T-cell (primary cell): ENCODE results near the gene SULT1A2. TPM values are rescaled to one million over a fixed set of nuclear protein-coding genes. Genes with fewer than 3 reads are reported as not detected.
"Not testable (repeated sequence)": the region's sequence is repeated elsewhere in the genome, so short reads cannot be mapped to it uniquely, and the experiment has no call there.

Source experiments
- ATAC-seq, 4 experiments: fragments of 200-7000 bp in 3 of 4; fragments of 150-1000 bp in 1 of 4; cut with Tn5 transposase; replicated peaks in 1 of 4; 1 replicate in 3 of 4; 2 replicates in 1 of 4; pipeline ENCODE4 v1.10.0; 2021; ENCODE audit warnings: moderate library complexity in 3 of 4, mild to moderate bottlenecking in 2 of 4, moderate number of reproducible peaks in 1 of 4
- CTCF ChIA-PET, 2 donors: fragments of 300-600 bp; sonication (Branson Sonifier 250); formaldehyde crosslinking; loops; one replicate each; lab custom pipeline; 2022; ENCODE audit warnings: antibody characterized with exemption in 2 of 2; lab: Charles Lee
- POLR2A ChIA-PET, 2 donors: fragments of 300-600 bp; sonication (Branson Sonifier 250); formaldehyde crosslinking; loops; one replicate each; lab custom pipeline; 2022; ENCODE audit warnings: antibody characterized with exemption in 2 of 2; lab: Charles Lee
- DNase-seq, 35 experiments: peaks; one replicate each; pipeline versions ENCODE4 v3.0.0 to v3.0.0-alpha.2; 2013 to 2023
- H3K27ac ChIP-seq: one replicate; pipeline ENCODE4 v1.5.1; 2013; ENCODE audit warnings: low read length
- H3K27me3 ChIP-seq, 2 experiments: replicated peaks in 1 of 2; 1 replicate in 1 of 2; 2 replicates in 1 of 2; pipeline versions ENCODE4 v1.6.1 to v1.7.0; 2013; ENCODE audit warnings: low read length in 1 of 2, mixed read lengths in 1 of 2; ENCODE audit not compliant: control insufficient read depth in 2 of 2, insufficient read depth in 2 of 2; ENCODE audit errors: extremely low read depth in 1 of 2
- H3K36me3 ChIP-seq, 2 donors: 1 replicate in 1 of 2; 2 replicates in 1 of 2; pipeline versions ENCODE4 v1.6.1 to v1.7.0; 2013; ENCODE audit warnings: low read length in 1 of 2; ENCODE audit not compliant: control insufficient read depth in 2 of 2, insufficient read depth in 1 of 2; ENCODE audit errors: extremely low read depth in 1 of 2
- H3K4me1 ChIP-seq, 2 experiments: 1 replicate in 1 of 2; 2 replicates in 1 of 2; pipeline versions ENCODE4 v1.6.1 to v1.7.0; 2013; ENCODE audit warnings: low read length in 2 of 2, mixed read lengths in 1 of 2; ENCODE audit not compliant: insufficient read depth in 2 of 2, control insufficient read depth in 1 of 2; ENCODE audit errors: extremely low read depth in 1 of 2
- H3K4me3 ChIP-seq, 2 donors: 1 replicate in 1 of 2; 2 replicates in 1 of 2; pipeline versions ENCODE4 v1.5.1 to v1.7.0; 2013; ENCODE audit warnings: mild to moderate bottlenecking in 2 of 2, low read length in 1 of 2, moderate library complexity in 1 of 2; ENCODE audit not compliant: control insufficient read depth in 1 of 2; ENCODE audit errors: extremely low read depth in 1 of 2
- H3K9me3 ChIP-seq: 2 replicates; pipeline ENCODE4 v1.7.0; 2013
- H3K27ac Mint-ChIP-seq, 2 donors: one replicate each; pipeline ENCODE4 v1.8.0; 2020 to 2021; ENCODE audit warnings: mild to moderate bottlenecking in 2 of 2, mixed read lengths in 2 of 2
- H3K27me3 Mint-ChIP-seq, 2 donors: one replicate each; pipeline ENCODE4 v1.8.0; 2021 to 2022; ENCODE audit warnings: mixed read lengths in 2 of 2
- H3K36me3 Mint-ChIP-seq: one replicate; pipeline ENCODE4 v1.8.0; 2021; ENCODE audit warnings: mixed read lengths
- H3K4me1 Mint-ChIP-seq, 3 donors: one replicate each; pipeline ENCODE4 v1.8.0; 2020 to 2022; ENCODE audit warnings: mixed read lengths in 3 of 3, mild to moderate bottlenecking in 1 of 3
- H3K4me3 Mint-ChIP-seq, 3 donors: one replicate each; pipeline ENCODE4 v1.8.0; 2020 to 2022; ENCODE audit warnings: mild to moderate bottlenecking in 3 of 3, mixed read lengths in 3 of 3, moderate library complexity in 3 of 3
- H3K9me3 Mint-ChIP-seq, 3 donors: one replicate each; pipeline ENCODE4 v1.8.0; 2020 to 2022; ENCODE audit warnings: mixed read lengths in 3 of 3
- WGBS: methylation state at CpG from one replicate; pipeline ENCODE4 v1.1.5; 2013; ENCODE audit warnings: missing lambda C conversion rate; ENCODE audit not compliant: insufficient coverage; 5-methylcytosine and 5-hydroxymethylcytosine counted together
- total RNA-seq, 35 experiments: library from RNA in 6 of 35; stranded (reverse) in 6 of 35; fragments of 120-200 nt in 1 of 35; gene quantifications; one replicate each; pipeline versions ENCODE4 v1.2.1 to v1.2.4 and lab custom pipeline; 2013 to 2026

Gene SULT1A2
- total RNA-seq, 5 donors from 2014 or later (not counting 1 experiment from before 2014, with no cell fraction given) = 0.30 to 0.62 (median 0.53) TPM; not detected in 2

DNA sequence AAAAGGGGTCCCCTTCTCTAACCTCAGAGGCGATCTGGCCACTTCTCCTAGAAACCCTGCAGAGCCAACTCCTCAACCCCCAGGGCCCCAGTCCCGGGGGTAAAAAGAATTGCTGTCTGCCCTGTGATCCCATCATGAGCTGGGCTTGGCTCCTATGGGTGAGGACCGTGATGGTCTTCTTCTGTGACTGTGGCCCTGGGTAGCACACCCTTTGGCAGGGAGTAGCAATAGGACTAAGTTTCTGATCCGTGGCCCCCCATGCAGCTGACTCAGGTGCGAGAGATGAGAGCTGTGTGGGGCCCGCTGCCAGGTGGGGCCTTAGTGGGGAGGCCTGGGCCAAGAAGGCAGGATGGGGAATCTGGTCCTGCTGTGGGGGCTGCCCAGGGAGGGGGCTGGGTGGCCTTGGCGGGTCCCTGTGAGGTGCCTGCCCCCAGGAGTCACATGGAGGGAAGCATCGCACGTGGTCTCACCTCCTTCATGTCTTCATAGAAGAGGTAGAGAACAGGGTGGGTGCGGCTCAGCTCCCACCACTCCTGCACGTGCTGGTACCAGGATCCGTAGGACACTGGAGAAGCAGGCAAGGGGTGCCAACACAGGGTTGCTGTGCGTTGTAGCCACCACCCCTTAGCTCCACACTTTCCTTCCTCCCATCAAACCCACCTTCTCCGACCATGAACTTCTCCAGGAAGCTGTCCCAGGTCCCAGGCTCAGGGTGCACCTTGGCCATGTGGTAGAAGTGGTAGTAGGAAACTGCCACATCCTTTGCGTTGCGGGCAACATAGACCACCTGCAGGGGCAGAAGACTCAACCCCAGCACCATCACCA, 9.7 kb upstream of the SULT1A2 start:
- Mint-ChIP-seq H3K36me3 (no peaks in the 10 kb centered on the region), H3K27me3 (no peaks in the 10 kb centered on the region), H3K27ac (no peak overlapping the region), H3K4me3 (no peak overlapping the region), H3K4me1 (peaks cover 12 to 23% (median 16%) of the 10 kb centered on the region in 3 donors), H3K9me3 (no peaks in the 10 kb centered on the region)
- WGBS = 70% methylated on average over 5 of the region's 16 CpGs
- Histone ChIP-seq H3K4me3 (no peak overlapping the region), H3K27me3 (no peaks in the 10 kb centered on the region), H3K36me3 (peaks cover 0 to 3% of the 10 kb centered on the region in 2 donors), H3K27ac (no peak overlapping the region), H3K9me3 (no peaks in the 10 kb centered on the region), H3K4me1 (peaks cover 2 to 7% of the 10 kb centered on the region in 2 experiments)
- ChIA-PET CTCF (no interaction called here), POLR2A (interaction anchor here in 1 of 2 donors (0.5 kb wide), 2 partner anchors 17 to 56 kb away, joined by 3 read pairs; no protein-coding TSS in a partner anchor)
- ATAC-seq = no peak
- no peak for DNase-seq

DNA sequence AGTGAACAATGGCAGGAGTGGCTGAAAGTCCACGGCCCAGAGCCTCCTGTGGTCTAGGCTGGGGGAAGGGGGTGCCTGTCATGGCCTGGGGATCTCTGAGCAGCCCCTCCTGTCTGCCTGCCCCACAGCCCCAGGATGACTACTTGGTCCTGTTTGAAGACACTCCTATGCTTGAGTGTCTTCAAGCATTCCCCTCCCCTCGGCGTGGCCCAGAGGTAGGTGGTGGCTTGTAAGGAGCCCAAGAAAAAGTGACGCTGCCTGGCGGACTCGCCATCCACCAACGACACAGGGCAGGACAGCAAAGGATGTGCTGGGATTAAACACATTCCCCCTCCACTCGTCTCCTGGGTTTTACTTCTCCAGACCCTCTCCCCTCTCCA, 7.3 kb upstream of the SULT1A2 start:
- Histone ChIP-seq H3K9me3 (no peaks in the 10 kb centered on the region), H3K36me3 (no peaks in the 10 kb centered on the region), H3K27ac (no peak overlapping the region), H3K27me3 (no peaks in the 10 kb centered on the region), H3K4me3 (no peak overlapping the region), H3K4me1 (no peaks in the 10 kb centered on the region)
- ATAC-seq (no peak), DNase-seq (no peak)
- 78% methylated on average over 3 of the region's 8 CpGs for WGBS
- no peak overlapping the region for H3K27ac Mint-ChIP-seq
- H3K27me3 Mint-ChIP-seq = no peaks in the 10 kb centered on the region
- CTCF ChIA-PET = no interaction called here
- H3K4me3 Mint-ChIP-seq = peak overlapping the region in 1 of 3 donors; percentile 23
- peaks cover 0 to 3% (median 0%) of the 10 kb centered on the region in 3 donors for H3K4me1 Mint-ChIP-seq
- H3K36me3 Mint-ChIP-seq = no peaks in the 10 kb centered on the region
- H3K9me3 Mint-ChIP-seq = no peaks in the 10 kb centered on the region
- POLR2A ChIA-PET = no interaction called here

GRCh38 chr16:28603381-28604185, 6.7 kb upstream of the SULT1A2 start:
- WGBS = 83% methylated on average over 10 of the region's 11 CpGs
- no peaks in the 10 kb centered on the region for H3K36me3 ChIP-seq
- H3K4me3 Mint-ChIP-seq = peak overlapping the region in 1 of 3 donors; percentile 23

GRCh38 chr16:28602529-28602928, 5.7 kb upstream of the SULT1A2 start:
- H3K27me3 ChIP-seq = peaks cover 0 to 3% of the 10 kb centered on the region in 2 experiments
- ChIA-PET POLR2A (no interaction called here), CTCF (no interaction called here)
- no peak for ATAC-seq
- no peaks in the 10 kb centered on the region for H3K36me3 ChIP-seq
- Mint-ChIP-seq H3K4me3 (no peak overlapping the region), H3K4me1 (no peaks in the 10 kb centered on the region), H3K9me3 (no peaks in the 10 kb centered on the region), H3K27me3 (no peaks in the 10 kb centered on the region), H3K36me3 (no peaks in the 10 kb centered on the region), H3K27ac (no peak overlapping the region)
- no peaks in the 10 kb centered on the region for H3K9me3 ChIP-seq
- H3K27ac ChIP-seq = no peak overlapping the region
- no peak overlapping the region for H3K4me3 ChIP-seq
- whole genome bisulfite sequencing = no CpG with 5 or more reads among the region's 6 CpGs
- H3K4me1 ChIP-seq = peaks cover 0 to 2% of the 10 kb centered on the region in 2 experiments
- no peak for DNase-seq

More at GRCh38 chr16:28603381-28604185, 6.7 kb upstream of the SULT1A2 start:
- no peaks in the 10 kb centered on the region for H3K4me1 ChIP-seq
- H3K4me3 ChIP-seq = no peak overlapping the region
- Mint-ChIP-seq H3K36me3 (no peaks in the 10 kb centered on the region), H3K9me3 (no peaks in the 10 kb centered on the region), H3K4me1 (no peaks in the 10 kb centered on the region), H3K27ac (no peak overlapping the region), H3K27me3 (no peaks in the 10 kb centered on the region)
- H3K9me3 ChIP-seq = no peaks in the 10 kb centered on the region
- H3K27ac ChIP-seq = no peak overlapping the region
- DNase-seq (no peak), ATAC-seq (no peak)
- CTCF ChIA-PET = no interaction called here
- no peaks in the 10 kb centered on the region for H3K27me3 ChIP-seq
- POLR2A ChIA-PET = no interaction called here

- POLR2A ChIA-PET, H3K36me3 Mint-ChIP-seq, H3K4me3 ChIP-seq, H3K27me3 Mint-ChIP-seq, CTCF ChIA-PET, H3K27me3 ChIP-seq, H3K9me3 Mint-ChIP-seq, H3K4me3 Mint-ChIP-seq, ATAC-seq, H3K27ac Mint-ChIP-seq, H3K4me1 Mint-ChIP-seq, H3K9me3 ChIP-seq, H3K36me3 ChIP-seq, H3K4me1 ChIP-seq, DNase-seq, H3K27ac ChIP-seq: not testable (repeated sequence)
- WGBS = no CpG with 5 or more reads among the region's 10 CpGs
Measured at GRCh38 chr16:28602062-28602461, 5.2 kb upstream of the SULT1A2 start.

DNA sequence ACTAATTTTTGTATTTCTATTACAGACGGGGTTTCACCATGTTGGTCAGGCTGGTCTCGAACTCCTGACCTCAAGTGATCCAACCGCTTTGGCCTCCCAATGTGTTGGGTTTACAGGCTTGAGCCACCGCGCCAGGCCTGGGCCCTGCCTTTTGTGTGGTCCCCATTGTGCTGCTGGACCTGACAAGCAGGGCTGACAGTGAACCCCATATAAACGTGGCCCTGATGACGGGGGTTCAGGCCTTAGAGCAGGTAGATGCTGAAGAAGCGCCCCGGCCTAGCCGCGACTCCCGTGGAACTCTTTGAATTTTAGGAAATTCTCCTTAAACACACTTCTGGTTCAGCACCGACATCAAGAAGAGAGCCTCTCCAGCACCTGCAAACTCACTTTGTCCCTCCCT, 4.7 kb upstream of the SULT1A2 start:
- H3K27ac ChIP-seq, H3K9me3 Mint-ChIP-seq, H3K27me3 Mint-ChIP-seq, ATAC-seq, H3K27ac Mint-ChIP-seq, H3K4me3 ChIP-seq, H3K4me3 Mint-ChIP-seq, H3K4me1 ChIP-seq, H3K9me3 ChIP-seq, CTCF ChIA-PET, POLR2A ChIA-PET, H3K36me3 Mint-ChIP-seq, H3K27me3 ChIP-seq, DNase-seq, H3K36me3 ChIP-seq, H3K4me1 Mint-ChIP-seq: not testable (repeated sequence)
- 94% methylated on average over 4 of the region's 13 CpGs for WGBS
